Measurements from ENCODE around the gene PRLH.

Gene PRLH, protein sequence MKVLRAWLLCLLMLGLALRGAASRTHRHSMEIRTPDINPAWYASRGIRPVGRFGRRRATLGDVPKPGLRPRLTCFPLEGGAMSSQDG

DNA sequence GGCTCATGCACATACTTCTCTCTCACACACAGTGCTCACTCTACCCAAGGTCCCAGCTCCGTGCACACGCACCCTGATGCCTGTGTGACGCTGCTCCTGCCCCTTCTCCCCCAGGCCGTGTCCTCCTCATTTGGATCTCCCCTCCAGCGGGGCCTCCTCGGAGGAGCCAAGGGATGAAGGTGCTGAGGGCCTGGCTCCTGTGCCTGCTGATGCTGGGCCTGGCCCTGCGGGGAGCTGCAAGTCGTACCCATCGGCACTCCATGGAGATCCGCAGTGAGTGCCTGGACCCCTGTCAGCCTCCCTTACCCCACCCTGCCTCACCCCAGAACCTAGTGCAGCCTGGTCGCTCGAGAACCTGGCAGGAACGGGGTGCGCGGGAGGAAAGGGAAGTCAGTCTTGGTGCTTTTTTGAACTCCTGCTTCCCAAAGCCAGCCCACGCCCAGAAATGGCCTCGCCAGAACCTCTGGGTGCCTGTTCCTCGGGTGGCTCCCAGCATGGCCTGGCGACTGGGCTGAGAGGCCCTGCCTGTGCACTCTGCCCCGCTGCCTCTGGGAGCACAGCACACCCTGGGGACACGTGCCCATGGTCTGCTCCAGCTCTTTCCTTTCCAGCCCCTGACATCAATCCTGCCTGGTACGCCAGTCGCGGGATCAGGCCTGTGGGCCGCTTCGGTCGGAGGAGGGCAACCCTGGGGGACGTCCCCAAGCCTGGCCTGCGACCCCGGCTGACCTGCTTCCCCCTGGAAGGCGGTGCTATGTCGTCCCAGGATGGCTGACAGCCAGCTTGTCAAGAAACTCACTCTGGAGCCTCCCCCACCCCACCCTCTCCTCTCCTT is at the start of gene PRLH:
Gene PRLH, plus strand, starts transcription at position 174 of the 835 bp plus-strand sequence. Its CDS starts 0 bp downstream, at position 174.
- no peak within 1 kb of the TSS for H3K4me3 ChIP-seq (ENCODE audit: low read depth, low read length)
- DNase-seq (ENCODE audit: low read depth), result no peak
- TF ChIP-seq MAX (IDR thresholded peaks at IDR 0.05; ENCODE audit: low read depth, low read length) (no peak), POLR2A (IDR thresholded peaks at IDR 0.05; ENCODE audit: extremely low read depth, insufficient read length) (no peak), MYC (IDR thresholded peaks at IDR 0.05; ENCODE audit: low read depth, low read length) (no peak)
- TF ChIP-seq, protein P1, sequence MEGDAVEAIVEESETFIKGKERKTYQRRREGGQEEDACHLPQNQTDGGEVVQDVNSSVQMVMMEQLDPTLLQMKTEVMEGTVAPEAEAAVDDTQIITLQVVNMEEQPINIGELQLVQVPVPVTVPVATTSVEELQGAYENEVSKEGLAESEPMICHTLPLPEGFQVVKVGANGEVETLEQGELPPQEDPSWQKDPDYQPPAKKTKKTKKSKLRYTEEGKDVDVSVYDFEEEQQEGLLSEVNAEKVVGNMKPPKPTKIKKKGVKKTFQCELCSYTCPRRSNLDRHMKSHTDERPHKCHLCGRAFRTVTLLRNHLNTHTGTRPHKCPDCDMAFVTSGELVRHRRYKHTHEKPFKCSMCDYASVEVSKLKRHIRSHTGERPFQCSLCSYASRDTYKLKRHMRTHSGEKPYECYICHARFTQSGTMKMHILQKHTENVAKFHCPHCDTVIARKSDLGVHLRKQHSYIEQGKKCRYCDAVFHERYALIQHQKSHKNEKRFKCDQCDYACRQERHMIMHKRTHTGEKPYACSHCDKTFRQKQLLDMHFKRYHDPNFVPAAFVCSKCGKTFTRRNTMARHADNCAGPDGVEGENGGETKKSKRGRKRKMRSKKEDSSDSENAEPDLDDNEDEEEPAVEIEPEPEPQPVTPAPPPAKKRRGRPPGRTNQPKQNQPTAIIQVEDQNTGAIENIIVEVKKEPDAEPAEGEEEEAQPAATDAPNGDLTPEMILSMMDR (IDR thresholded peaks at IDR 0.05; ENCODE audit: low read depth, low read length), result no peak

- DNase-seq (ENCODE audit: low read depth), result no peak
- TF ChIP-seq, protein P1 (IDR thresholded peaks at IDR 0.05; ENCODE audit: low read depth, low read length), result no peak
- TF ChIP-seq MYC (IDR thresholded peaks at IDR 0.05; ENCODE audit: low read depth, low read length), result no peak
- no peak for TF ChIP-seq MAX (IDR thresholded peaks at IDR 0.05; ENCODE audit: low read depth, low read length)
- TF ChIP-seq POLR2A (IDR thresholded peaks at IDR 0.05; ENCODE audit: extremely low read depth, insufficient read length), result no peak
Measured at GRCh38 chr2:237517163-237517562, 49.2 kb upstream of the PRLH start.

GRCh38 chr2:237517990-237518389 is 48.4 kb upstream of the PRLH start:
- DNase-seq (ENCODE audit: low read depth), result no peak
- TF ChIP-seq POLR2A (IDR thresholded peaks at IDR 0.05; ENCODE audit: extremely low read depth, insufficient read length) (no peak), MAX (IDR thresholded peaks at IDR 0.05; ENCODE audit: low read depth, low read length) (no peak), MYC (IDR thresholded peaks at IDR 0.05; ENCODE audit: low read depth, low read length) (no peak)
- TF ChIP-seq, protein P1 (IDR thresholded peaks at IDR 0.05; ENCODE audit: low read depth, low read length), result no peak
- no peak overlapping the region for H3K4me3 ChIP-seq (ENCODE audit: low read depth, low read length)

More at GRCh38 chr2:237517163-237517562, 49.2 kb upstream of the PRLH start:
- no peak overlapping the region for H3K4me3 ChIP-seq (ENCODE audit: low read depth, low read length)

DNA sequence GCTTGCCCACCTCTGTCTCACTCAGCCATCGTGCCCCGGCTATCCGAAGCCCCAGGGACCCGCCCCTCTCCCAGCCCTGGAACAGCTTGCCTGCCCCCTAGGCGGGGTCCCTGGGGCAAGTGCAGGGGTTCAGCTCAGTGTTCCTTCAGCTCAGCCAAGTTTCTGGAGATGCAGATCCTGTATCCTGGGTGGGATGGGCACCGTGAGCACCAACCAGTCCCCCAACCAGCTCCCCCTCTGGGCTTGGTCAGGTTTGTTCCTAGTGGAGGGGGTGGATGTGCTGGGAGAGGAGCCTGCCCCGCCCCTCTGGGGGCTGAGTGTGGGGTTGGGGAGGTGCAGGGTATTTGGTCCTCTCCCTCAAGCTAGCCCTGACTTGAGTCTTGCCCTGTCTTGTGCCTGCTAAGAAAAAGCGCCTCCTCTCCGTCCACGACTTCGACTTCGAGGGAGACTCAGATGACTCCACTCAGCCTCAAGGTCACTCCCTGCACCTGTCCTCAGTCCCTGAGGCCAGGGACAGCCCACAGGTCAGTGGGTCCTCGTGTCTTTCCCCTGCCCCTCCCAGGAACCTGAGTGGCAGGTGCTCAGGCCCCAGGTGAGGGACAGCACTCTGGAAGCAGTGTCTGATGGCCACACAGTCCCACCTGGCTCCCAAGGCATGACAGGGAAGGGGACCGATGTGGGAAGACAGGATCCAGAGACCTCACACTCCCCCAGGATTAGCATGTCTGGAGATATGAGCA is 46.7 kb upstream of the PRLH start:
- no peak overlapping the region for H3K4me3 ChIP-seq (ENCODE audit: low read depth, low read length)
- no peak for DNase-seq (ENCODE audit: low read depth)
- no peak for TF ChIP-seq MYC (IDR thresholded peaks at IDR 0.05; ENCODE audit: low read depth, low read length)
- TF ChIP-seq POLR2A (IDR thresholded peaks at IDR 0.05; ENCODE audit: extremely low read depth, insufficient read length), result no peak
- no peak for TF ChIP-seq MAX (IDR thresholded peaks at IDR 0.05; ENCODE audit: low read depth, low read length)
- TF ChIP-seq, protein P1 (IDR thresholded peaks at IDR 0.05; ENCODE audit: low read depth, low read length), result no peak

DNA sequence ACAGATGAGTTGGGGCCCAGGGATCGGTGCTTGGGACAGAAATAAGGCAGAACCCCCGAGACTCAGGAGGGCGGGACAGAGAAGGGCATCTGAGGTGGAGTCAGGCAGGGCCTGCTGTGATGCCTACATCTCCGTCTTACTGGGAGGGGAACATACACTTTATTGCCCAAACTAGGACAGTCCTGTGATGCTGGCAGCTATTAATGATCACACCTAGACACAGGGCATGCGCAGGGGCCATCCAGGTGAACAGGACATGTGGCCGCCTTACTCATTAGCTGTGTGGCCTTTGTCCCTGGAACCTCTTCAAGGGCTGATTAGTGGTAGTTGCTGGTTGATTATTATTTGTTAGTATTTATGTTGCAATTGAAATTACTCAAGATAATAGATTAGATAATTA is 46.1 kb upstream of the PRLH start:
- no peak for TF ChIP-seq POLR2A (IDR thresholded peaks at IDR 0.05; ENCODE audit: extremely low read depth, insufficient read length)
- no peak for DNase-seq (ENCODE audit: low read depth)
- no peak overlapping the region for H3K4me3 ChIP-seq (ENCODE audit: low read depth, low read length)

- no peak for DNase-seq (ENCODE audit: low read depth)
- no peak overlapping the region for H3K4me3 ChIP-seq (ENCODE audit: low read depth, low read length)
- TF ChIP-seq, protein P1 (IDR thresholded peaks at IDR 0.05; ENCODE audit: low read depth, low read length), result no peak
- no peak for TF ChIP-seq POLR2A (IDR thresholded peaks at IDR 0.05; ENCODE audit: extremely low read depth, insufficient read length)
- TF ChIP-seq MAX (IDR thresholded peaks at IDR 0.05; ENCODE audit: low read depth, low read length), result no peak
- TF ChIP-seq MYC (IDR thresholded peaks at IDR 0.05; ENCODE audit: low read depth, low read length), result no peak
Measured at GRCh38 chr2:237524631-237525030, 41.7 kb upstream of the PRLH start.

Data from NB4 (cell line).